ENCODE measurements around the gene HIKESHI. TPM values are rescaled to one million over a fixed set of nuclear protein-coding genes. Genes with fewer than 3 reads are reported as not detected.
A peak's percentile ranks its signal among the peaks of the same experiment; 100 is the strongest.

Gene HIKESHI
- total and polyA plus RNA-seq, 2 of the 13 experiments (the other 11 are each of a cell fraction or from before 2014, with no cell fraction given): 67.8 to 74.8 TPM

- TF ChIP-seq HNRNPUL1 (IDR thresholded peaks at IDR 0.05; ENCODE audit: low read depth, low read length): no peak
- no peak; the same call in 1 of the 2 replicates for TF ChIP-seq ZNF101 (CRISPR knock-in tag; IDR thresholded peaks at IDR 0.05; ENCODE audit: borderline replicate concordance, low read depth)
- TF ChIP-seq TSC22D2 (CRISPR knock-in tag; IDR thresholded peaks at IDR 0.05; ENCODE audit: borderline replicate concordance): 0 out of 2 replicates have a peak, but pooled peaks have one; percentile 20
- no peak for TF ChIP-seq PAX8 (CRISPR knock-in tag; IDR thresholded peaks at IDR 0.05; ENCODE audit: borderline replicate concordance)
- TF ChIP-seq GLI4 (CRISPR knock-in tag; IDR thresholded peaks at IDR 0.05; ENCODE audit: borderline replicate concordance): no peak
- TF ChIP-seq KLF13 (CRISPR knock-in tag; IDR thresholded peaks at IDR 0.05): no peak
- peak; percentile 65; the same call in 1 of the 2 replicates for TF ChIP-seq ZBTB39 (CRISPR knock-in tag; IDR thresholded peaks at IDR 0.05)
- TF ChIP-seq NCOA5 (CRISPR knock-in tag; IDR thresholded peaks at IDR 0.05): no peak
- no peak for TF ChIP-seq KDM1A (CRISPR knock-in tag; IDR thresholded peaks at IDR 0.05)
- peak; percentile 79 for TF ChIP-seq ETV5 (CRISPR knock-in tag; IDR thresholded peaks at IDR 0.05; ENCODE audit: borderline replicate concordance)
- TF ChIP-seq ATF6 (CRISPR knock-in tag; conservative IDR thresholded peaks at IDR 0.05): no peak
- peak; percentile 43; the same call in 1 of the 2 replicates for TF ChIP-seq TFAP4 (IDR thresholded peaks at IDR 0.05; ENCODE audit: borderline replicate concordance, low read depth)
- TF ChIP-seq TFE3 (CRISPR knock-in tag; IDR thresholded peaks at IDR 0.05): no peak; the same call in 1 of the 2 replicates
- TF ChIP-seq FOXO4 (CRISPR knock-in tag; conservative IDR thresholded peaks at IDR 0.05): no peak
- TF ChIP-seq HOMEZ (CRISPR knock-in tag; IDR thresholded peaks at IDR 0.05; ENCODE audit: low read depth): peak; percentile 60; the same call in 1 of the 2 replicates
- peak; percentile 99 for TF ChIP-seq ZBTB46 (CRISPR knock-in tag; IDR thresholded peaks at IDR 0.05; ENCODE audit: borderline replicate concordance)
Observed at GRCh38 chr11:86302092-86302793, at the start of gene HIKESHI (continued).

Data from HepG2 (cell line).